CD4-positive, alpha-beta T cell (primary cell): ENCODE measurements around the gene RNF126. TPM values are rescaled to one million over a fixed set of nuclear protein-coding genes. Genes with fewer than 3 reads are reported as not detected.
A peak's percentile ranks its signal among the peaks of the same experiment; 100 is the strongest.

Source experiments
- ATAC-seq: fragments of 200-7000 bp; cut with Tn5 transposase; one replicate; pipeline ENCODE4 v1.10.0; 2022; ENCODE audit warnings: mild to moderate bottlenecking; ENCODE audit not compliant: poor library complexity
- CTCF ChIA-PET: fragments of 350-600 bp; sonication (Branson Sonifier 250); formaldehyde crosslinking; loops from one replicate; lab custom pipeline; 2021; ENCODE audit warnings: antibody characterized with exemption, inconsistent platforms; lab: Charles Lee
- POLR2A ChIA-PET: fragments of 350-600 bp; sonication (Branson Sonifier 250); formaldehyde crosslinking; loops from one replicate; lab custom pipeline; 2021; ENCODE audit warnings: antibody characterized with exemption, inconsistent platforms; lab: Charles Lee
- DNase-seq, 14 experiments: peaks; one replicate each; pipeline ENCODE4 v3.0.0-alpha.2; 2013 to 2020; ENCODE audit warnings: mixed read lengths in 2 of 14
- H3K27ac ChIP-seq, 2 donors: one replicate each; pipeline versions ENCODE4 v1.5.1 to v1.7.0; 2013; ENCODE audit warnings: low read length in 2 of 2, low read depth in 1 of 2, mild to moderate bottlenecking in 1 of 2
- H3K27me3 ChIP-seq, 2 experiments: 1 replicate in 1 of 2; 2 replicates in 1 of 2; pipeline versions ENCODE4 v1.6.1 to v1.7.0; 2013; ENCODE audit warnings: low read length in 2 of 2, control low read depth in 1 of 2, mild to moderate bottlenecking in 1 of 2, moderate library complexity in 1 of 2; ENCODE audit not compliant: insufficient read depth in 2 of 2, control insufficient read depth in 1 of 2
- H3K36me3 ChIP-seq: one replicate; pipeline ENCODE4 v1.6.1; 2013; ENCODE audit warnings: low read length, control low read depth; ENCODE audit not compliant: insufficient read depth
- H3K4me1 ChIP-seq: one replicate; pipeline ENCODE4 v1.6.1; 2013; ENCODE audit warnings: low read length, control low read depth; ENCODE audit not compliant: insufficient read depth
- H3K4me3 ChIP-seq: one replicate; pipeline ENCODE4 v1.5.1; 2013; ENCODE audit warnings: mild to moderate bottlenecking, low read length, moderate library complexity
- H3K9me3 ChIP-seq, 2 experiments: 1 replicate in 1 of 2; 2 replicates in 1 of 2; pipeline versions ENCODE4 v1.6.1 to v1.7.0; 2013; ENCODE audit warnings: low read length in 2 of 2, mild to moderate bottlenecking in 2 of 2, control low read depth in 1 of 2, moderate library complexity in 1 of 2; ENCODE audit not compliant: control insufficient read depth in 1 of 2, insufficient read depth in 1 of 2
- H3K27ac Mint-ChIP-seq: one replicate; pipeline ENCODE4 v1.8.0; 2020; ENCODE audit warnings: mixed read lengths
- H3K27me3 Mint-ChIP-seq: one replicate; pipeline ENCODE4 v1.8.0; 2021; ENCODE audit warnings: mixed read lengths
- H3K36me3 Mint-ChIP-seq: one replicate; pipeline ENCODE4 v1.8.0; 2021; ENCODE audit warnings: low read depth, mixed read lengths
- H3K4me1 Mint-ChIP-seq: one replicate; pipeline ENCODE4 v1.8.0; 2021; ENCODE audit warnings: low read depth, mixed read lengths
- H3K4me3 Mint-ChIP-seq: one replicate; pipeline ENCODE4 v1.8.0; 2020; ENCODE audit warnings: mild to moderate bottlenecking, mixed read lengths
- H3K9me3 Mint-ChIP-seq: one replicate; pipeline ENCODE4 v1.8.0; 2020; ENCODE audit warnings: mixed read lengths
- intact Hi-C, 2 experiments: fragments of 100-400 bp; cut with DNase I in 1 of 2; cut with micrococcal nuclease in 1 of 2; formaldehyde crosslinking; loops; one replicate each; pipeline versions ENCODE4 v1.15.1 to v1.9.0; 2023 to 2025; cut with DNase I, micrococcal nuclease
- total RNA-seq, 174 experiments: library from RNA in 2 of 174; stranded (reverse) in 2 of 174; gene quantifications; one replicate each; pipeline ENCODE4 v1.2.3 and lab custom pipeline; 2021 to 2026
- TF ChIP-seq, protein P1 (sequence below): fragments of 200-600 bp; IDR thresholded peaks from one replicate; pipeline ENCODE4 v1.8.0; 2022; ENCODE audit warnings: antibody characterized with exemption, mild to moderate bottlenecking

Gene RNF126
- total RNA-seq, 2 experiments from 2014 or later = 112 to 119 TPM

DNA sequence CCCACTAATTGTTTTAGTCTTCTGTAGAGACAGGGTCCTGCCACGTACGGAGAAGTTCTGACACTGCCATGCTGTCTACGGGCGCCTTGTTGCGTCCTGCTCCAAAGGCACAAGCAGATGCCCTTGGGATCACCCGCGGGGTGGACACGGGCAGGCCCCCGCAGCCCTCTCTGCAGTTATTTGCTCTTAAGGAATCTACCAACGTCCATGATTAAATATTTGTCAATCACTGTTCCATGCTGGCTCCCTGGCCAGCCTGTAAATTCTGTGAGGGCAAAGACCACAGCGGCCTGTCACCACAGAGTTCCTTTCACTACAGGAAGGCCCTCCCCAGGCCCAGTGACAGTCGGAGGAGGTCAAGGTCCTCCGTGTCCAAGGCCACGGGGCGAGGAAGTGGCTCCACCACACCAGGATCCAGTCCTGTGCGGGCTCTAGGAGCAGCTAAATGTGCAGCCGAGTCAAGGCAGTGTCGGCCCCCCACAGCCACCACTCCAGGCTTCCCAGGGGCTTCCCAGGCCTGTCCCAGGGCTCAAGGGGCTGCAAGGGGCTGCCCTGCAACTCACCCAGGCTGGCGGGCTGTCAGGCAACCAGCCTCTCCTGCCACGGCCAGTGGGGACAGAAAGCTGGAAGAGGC is 2.1 kb downstream of the RNF126 start:
- peak overlapping the region; percentile 97 for H3K4me3 ChIP-seq
- Mint-ChIP-seq H3K4me3 (peak overlapping the region; percentile 97), H3K9me3 (no peaks in the 10 kb centered on the region), H3K27ac (peak overlapping the region; percentile 97), H3K36me3 (peaks cover 38% of the 10 kb centered on the region), H3K27me3 (no peaks in the 10 kb centered on the region), H3K4me1 (peaks cover 51% of the 10 kb centered on the region)
- peak in 1 of 14 experiments; percentile 32 for DNase-seq
- H3K9me3 ChIP-seq = no peaks in the 10 kb centered on the region
- TF ChIP-seq, protein P1, sequence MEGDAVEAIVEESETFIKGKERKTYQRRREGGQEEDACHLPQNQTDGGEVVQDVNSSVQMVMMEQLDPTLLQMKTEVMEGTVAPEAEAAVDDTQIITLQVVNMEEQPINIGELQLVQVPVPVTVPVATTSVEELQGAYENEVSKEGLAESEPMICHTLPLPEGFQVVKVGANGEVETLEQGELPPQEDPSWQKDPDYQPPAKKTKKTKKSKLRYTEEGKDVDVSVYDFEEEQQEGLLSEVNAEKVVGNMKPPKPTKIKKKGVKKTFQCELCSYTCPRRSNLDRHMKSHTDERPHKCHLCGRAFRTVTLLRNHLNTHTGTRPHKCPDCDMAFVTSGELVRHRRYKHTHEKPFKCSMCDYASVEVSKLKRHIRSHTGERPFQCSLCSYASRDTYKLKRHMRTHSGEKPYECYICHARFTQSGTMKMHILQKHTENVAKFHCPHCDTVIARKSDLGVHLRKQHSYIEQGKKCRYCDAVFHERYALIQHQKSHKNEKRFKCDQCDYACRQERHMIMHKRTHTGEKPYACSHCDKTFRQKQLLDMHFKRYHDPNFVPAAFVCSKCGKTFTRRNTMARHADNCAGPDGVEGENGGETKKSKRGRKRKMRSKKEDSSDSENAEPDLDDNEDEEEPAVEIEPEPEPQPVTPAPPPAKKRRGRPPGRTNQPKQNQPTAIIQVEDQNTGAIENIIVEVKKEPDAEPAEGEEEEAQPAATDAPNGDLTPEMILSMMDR = no peak
- CTCF ChIA-PET = interaction anchor here (1.0 to 2.3 kb wide), 7 partner anchors 19 to 150 kb away, joined by 3 to 17 read pairs (median 6); no protein-coding TSS in a partner anchor
- H3K27ac ChIP-seq = peak overlapping the region; percentile 92 to 97
- H3K36me3 ChIP-seq = peaks cover 27% of the 10 kb centered on the region
- no peak for ATAC-seq
- intact Hi-C loops = loop anchor here (1.0 to 5.0 kb wide), 4 partner anchors 22 to 136 kb away; partner anchors contain the start of genes BSG (in 1 of the 2), FGF22 (in 1 of the 2), HCN2 (in 1 of the 2) and PTBP1 (in 1 of the 2)
- H3K4me1 ChIP-seq = peaks cover 81% of the 10 kb centered on the region
- H3K27me3 ChIP-seq = no peaks in the 10 kb centered on the region
- POLR2A ChIA-PET = interaction anchor here (0.6 to 2.7 kb wide), 16 partner anchors 8 to 608 kb away, joined by 3 to 19 read pairs (median 4); partner anchors contain the start of genes CDC34, CIRBP, FGF22 and POLRMT

DNA sequence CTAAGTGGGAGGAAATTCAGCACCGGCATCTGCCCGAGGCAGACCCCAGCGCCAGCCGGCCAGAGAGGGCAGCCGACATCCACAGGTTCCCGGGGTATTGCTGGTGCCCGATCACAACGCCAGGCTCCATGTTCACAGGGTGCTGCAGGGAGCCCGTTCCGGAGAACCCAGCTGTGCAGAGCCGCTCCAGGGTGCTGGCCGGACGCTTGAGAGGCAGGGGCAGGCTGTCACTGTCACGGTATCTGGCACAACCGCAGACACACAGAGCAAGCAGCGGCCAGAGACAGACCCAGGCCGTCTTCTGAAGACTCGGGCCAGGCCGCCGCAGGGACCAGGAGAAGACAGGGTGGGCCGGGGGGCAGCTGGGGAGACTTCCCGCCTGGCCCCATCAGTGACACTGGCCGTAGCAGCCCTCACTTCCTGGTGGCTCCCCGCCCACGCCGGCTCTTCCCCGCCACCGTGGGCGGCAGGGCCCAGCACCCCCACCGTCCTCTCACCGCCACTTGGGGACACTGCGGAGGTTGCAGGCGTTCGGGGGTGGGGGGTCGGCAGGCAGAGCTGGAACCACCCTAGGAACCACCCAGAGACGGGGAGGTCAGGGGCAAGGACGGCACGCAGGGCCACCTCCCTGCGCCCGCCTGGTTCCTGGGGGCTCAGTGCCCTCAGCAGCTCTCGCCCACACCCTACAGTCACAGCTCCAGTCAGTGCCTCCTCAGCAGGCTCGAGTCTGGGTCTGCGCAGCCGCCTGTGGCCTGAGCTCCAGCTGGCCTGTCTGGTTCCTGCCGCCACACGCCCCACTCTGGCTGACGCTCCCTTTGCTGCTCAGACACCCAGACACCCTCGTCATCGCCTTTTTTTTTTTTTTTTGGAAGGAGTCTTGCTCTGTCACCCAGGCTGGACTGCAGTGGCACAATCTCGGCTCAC is 3.8 kb downstream of the RNF126 start:
- H3K4me3 Mint-ChIP-seq = peak overlapping the region; percentile 97
- H3K27me3 Mint-ChIP-seq = no peaks in the 10 kb centered on the region
- Histone ChIP-seq H3K9me3 (no peaks in the 10 kb centered on the region), H3K27me3 (no peaks in the 10 kb centered on the region), H3K4me3 (peak overlapping the region; percentile 97), H3K36me3 (peaks cover 34% of the 10 kb centered on the region), H3K4me1 (peaks cover 82% of the 10 kb centered on the region), H3K27ac (peak overlapping the region; percentile 92 to 97)
- H3K4me1 Mint-ChIP-seq = peaks cover 57% of the 10 kb centered on the region
- ATAC-seq (peak; percentile 12), DNase-seq (peak in 11 of 14 experiments; percentile 23 to 89 (median 55))
- no peaks in the 10 kb centered on the region for H3K9me3 Mint-ChIP-seq
- ChIA-PET POLR2A (interaction anchor here (2.7 kb wide), 1 partner anchor 19 kb away, joined by 7 read pairs; the partner anchor contains the start of gene FGF22), CTCF (interaction anchor here (1.4 to 2.3 kb wide), 2 partner anchors 18 to 21 kb away, joined by 6 to 17 read pairs; no protein-coding TSS in a partner anchor)
- TF ChIP-seq, protein P1 = no peak
- peak overlapping the region; percentile 97 for H3K27ac Mint-ChIP-seq
- intact Hi-C loops = no loop called here
- H3K36me3 Mint-ChIP-seq = peaks cover 50% of the 10 kb centered on the region
